Keratinocyte (primary cell): ENCODE data around the gene PFKP.

ENCODE experiments used
- CTCF ChIP-seq, 3 experiments: IDR thresholded peaks in 1 of 3; conservative IDR thresholded peaks in 1 of 3; optimal IDR thresholded peaks in 1 of 3; 2 replicates in 2 of 3; 3 replicates in 1 of 3; pipeline versions ENCODE3 to v1.5.1; 2011; ENCODE audit warnings: low read length in 3 of 3, mild to moderate bottlenecking in 3 of 3, moderate library complexity in 2 of 3, control low read depth in 1 of 3, inconsistent platforms in 1 of 3; ENCODE audit not compliant: insufficient read depth in 2 of 3; ENCODE audit errors: extremely low read depth in 1 of 3
- EZH2 ChIP-seq: IDR thresholded peaks from one replicate; pipeline ENCODE4 v1.6.1; 2012; ENCODE audit warnings: inconsistent platforms, mild to moderate bottlenecking, low read length, moderate library complexity

- TF ChIP-seq EZH2 (no peak), CTCF (optimal IDR thresholded peaks at IDR 0.05 in 1 of 3, IDR thresholded peaks at IDR 0.05 in 1 of 3, conservative IDR thresholded peaks at IDR 0.05 in 1 of 3; ENCODE audit: extremely low read depth in 1 of 3, insufficient read depth in 2 of 3, low read length in 3 of 3) (no peak)
Observed at GRCh38 chr10:3057946-3058345, 9.4 kb upstream of the PFKP start.
